ENCODE data around the gene PSMA4.
"Not testable (repeated sequence)": the region's sequence is repeated elsewhere in the genome, so short reads cannot be mapped to it uniquely, and the experiment has no call there.

PSMA4 gene

GRCh38 chr15:78550815-78551214 is 10.6 kb downstream of the PSMA4 start:
- DNase-seq (ENCODE audit: low read depth), result no peak
- TF ChIP-seq CTCF (IDR thresholded peaks at IDR 0.05; ENCODE audit: control insufficient read depth, extremely low read depth, insufficient read depth), result no peak
- no peak overlapping the region for H3K4me3 ChIP-seq (ENCODE audit: low read depth, low read length)

- no peak for DNase-seq (ENCODE audit: low read depth)
- no peak for TF ChIP-seq CTCF (IDR thresholded peaks at IDR 0.05; ENCODE audit: control insufficient read depth, extremely low read depth, insufficient read depth)
- H3K4me3 ChIP-seq (ENCODE audit: low read depth, low read length), result no peak overlapping the region
These were observed 11.7 kb downstream of the PSMA4 start for GRCh38 chr15:78551902-78552301.

GRCh38 chr15:78552597-78552996 is 12.4 kb downstream of the PSMA4 start:
- TF ChIP-seq CTCF (IDR thresholded peaks at IDR 0.05; ENCODE audit: control insufficient read depth, extremely low read depth, insufficient read depth), result peak; percentile 13; the same call in 1 of the 2 replicates
- H3K4me3 ChIP-seq (ENCODE audit: low read depth, low read length), result no peak overlapping the region
- DNase-seq (ENCODE audit: low read depth), result no peak

- H3K4me3 ChIP-seq (ENCODE audit: low read depth, low read length); DNase-seq (ENCODE audit: low read depth): not testable (repeated sequence)
These were observed 20.0 kb downstream of the PSMA4 start for GRCh38 chr15:78560201-78560600.

- H3K4me3 ChIP-seq (ENCODE audit: low read depth, low read length), result no peak overlapping the region
- DNase-seq (ENCODE audit: low read depth), result no peak
- TF ChIP-seq CTCF (IDR thresholded peaks at IDR 0.05; ENCODE audit: control insufficient read depth, extremely low read depth, insufficient read depth), result no peak
These were observed 21.2 kb downstream of the PSMA4 start for GRCh38 chr15:78561490-78561889.

GRCh38 chr15:78563092-78563491 is 22.8 kb downstream of the PSMA4 start:
- no peak overlapping the region for H3K4me3 ChIP-seq (ENCODE audit: low read depth, low read length)
- TF ChIP-seq CTCF (IDR thresholded peaks at IDR 0.05; ENCODE audit: control insufficient read depth, extremely low read depth, insufficient read depth), result no peak

GRCh38 chr15:78564743-78565096 is 24.5 kb downstream of the PSMA4 start:
- DNase-seq (ENCODE audit: low read depth), result no peak
- TF ChIP-seq CTCF (IDR thresholded peaks at IDR 0.05; ENCODE audit: control insufficient read depth, extremely low read depth, insufficient read depth), result no peak
- peak overlapping the region; percentile 77 for H3K4me3 ChIP-seq (ENCODE audit: low read depth, low read length)

More at GRCh38 chr15:78563092-78563491, 22.8 kb downstream of the PSMA4 start:
- no peak for DNase-seq (ENCODE audit: low read depth)

Measured in LNCaP clone FGC (cell line).